B cell (primary cell): ENCODE measurements around the gene CYP1B1. TPM values are rescaled to one million over a fixed set of nuclear protein-coding genes. Genes with fewer than 3 reads are reported as not detected.

Experiments used
- ATAC-seq: fragments of 200-7000 bp; cut with Tn5 transposase; one replicate; pipeline ENCODE4 v1.10.0; 2021; ENCODE audit warnings: low read depth, mild to moderate bottlenecking, moderate number of reproducible peaks, moderate library complexity
- CTCF ChIA-PET: fragments of 350-600 bp; sonication (Branson Sonifier 250); formaldehyde crosslinking; loops from one replicate; lab custom pipeline; 2021; ENCODE audit warnings: antibody characterized with exemption, inconsistent platforms; lab: Charles Lee
- POLR2A ChIA-PET: fragments of 350-600 bp; sonication (Branson Sonifier 250); formaldehyde crosslinking; loops from one replicate; lab custom pipeline; 2021; ENCODE audit warnings: antibody characterized with exemption; lab: Charles Lee
- DNase-seq: peaks from one replicate; pipeline ENCODE4 v3.0.0; 2013
- H2AFZ ChIP-seq: 2 replicates; pipeline ENCODE4 v1.6.1; 2012; ENCODE audit warnings: mild to moderate bottlenecking, low read depth, low read length; ENCODE audit not compliant: insufficient read depth, poor library complexity, severe bottlenecking
- H3K27ac ChIP-seq, 2 donors: 1 replicate in 1 of 2; 2 replicates in 1 of 2; pipeline ENCODE4 v1.5.1; 2012 to 2013; ENCODE audit warnings: low read length in 2 of 2, mild to moderate bottlenecking in 2 of 2, moderate library complexity in 1 of 2
- H3K27me3 ChIP-seq, 4 experiments: fragments of 200-600 bp in 1 of 4; sonication (generic) in 1 of 4; replicated peaks in 1 of 4; 1 replicate in 2 of 4; 2 replicates in 2 of 4; pipeline versions ENCODE4 v1.6.1 to v1.7.0; 2013 to 2016; ENCODE audit warnings: low read length in 3 of 4, mild to moderate bottlenecking in 2 of 4, mixed read lengths in 1 of 4, moderate library complexity in 1 of 4; ENCODE audit not compliant: insufficient read depth in 4 of 4, control insufficient read depth in 3 of 4; ENCODE audit errors: control extremely low read depth in 1 of 4
- H3K36me3 ChIP-seq, 2 experiments: replicated peaks in 1 of 2; 1 replicate in 1 of 2; 2 replicates in 1 of 2; pipeline versions ENCODE4 v1.6.1 to v1.7.1; 2013; ENCODE audit warnings: low read length in 1 of 2; ENCODE audit not compliant: insufficient read depth in 2 of 2, control insufficient read depth in 1 of 2; ENCODE audit errors: control extremely low read depth in 1 of 2, extremely low read depth in 1 of 2
- H3K4me1 ChIP-seq, 2 donors: fragments of 200-600 bp in 1 of 2; sonication (generic) in 1 of 2; 1 replicate in 1 of 2; 2 replicates in 1 of 2; pipeline versions ENCODE4 v1.5.1 to v1.6.1; 2013 to 2017; ENCODE audit warnings: low read length in 2 of 2; ENCODE audit not compliant: control insufficient read depth in 2 of 2, insufficient read depth in 2 of 2
- H3K4me2 ChIP-seq: replicated peaks from 2 replicates; pipeline ENCODE3; 2012; ENCODE audit warnings: mild to moderate bottlenecking, low read depth, low read length; ENCODE audit not compliant: poor library complexity, severe bottlenecking
- H3K4me3 ChIP-seq, 5 experiments: fragments of 200-600 bp in 1 of 5; sonication (generic) in 1 of 5; 1 replicate in 3 of 5; 2 replicates in 2 of 5; pipeline versions ENCODE4 v1.5.1 to v1.7.0; 2011 to 2016; ENCODE audit warnings: low read length in 4 of 5, mild to moderate bottlenecking in 4 of 5, low read depth in 2 of 5, control low read depth in 1 of 5, moderate library complexity in 1 of 5; ENCODE audit not compliant: insufficient read depth in 1 of 5; ENCODE audit errors: control extremely low read depth in 1 of 5, extremely low read depth in 1 of 5
- H3K79me2 ChIP-seq: fragments of 200-600 bp; sonication (generic); one replicate; pipeline ENCODE4 v1.6.0; 2016; ENCODE audit warnings: low read length; ENCODE audit not compliant: control insufficient read depth, insufficient read depth
- H3K9ac ChIP-seq: fragments of 200-600 bp; sonication (generic); 2 replicates; pipeline ENCODE4 v1.6.1; 2017; ENCODE audit warnings: mild to moderate bottlenecking, low read length, moderate library complexity
- H3K9me3 ChIP-seq, 3 donors: one replicate each; pipeline versions ENCODE4 v1.6.1 to v1.7.1; 2013; ENCODE audit warnings: low read length in 2 of 3; ENCODE audit not compliant: control insufficient read depth in 2 of 3, insufficient read depth in 1 of 3; ENCODE audit errors: control extremely low read depth in 1 of 3
- H4K20me1 ChIP-seq: 2 replicates; pipeline ENCODE4 v1.6.0; 2012; ENCODE audit warnings: mild to moderate bottlenecking, low read length; ENCODE audit not compliant: insufficient read depth, control insufficient read depth, poor library complexity, severe bottlenecking
- H3K27ac Mint-ChIP-seq: one replicate; pipeline ENCODE4 v1.8.0; 2021; ENCODE audit warnings: mixed read lengths
- H3K27me3 Mint-ChIP-seq: one replicate; pipeline ENCODE4 v1.8.0; 2021; ENCODE audit warnings: mixed read lengths
- H3K4me1 Mint-ChIP-seq: one replicate; pipeline ENCODE4 v1.8.0; 2021; ENCODE audit warnings: mixed read lengths
- H3K4me3 Mint-ChIP-seq: one replicate; pipeline ENCODE4 v1.8.0; 2021; ENCODE audit warnings: mixed read lengths
- H3K9me3 Mint-ChIP-seq: one replicate; pipeline ENCODE4 v1.8.0; 2022; ENCODE audit warnings: mixed read lengths; ENCODE audit not compliant: insufficient read depth
- CTCF ChIP-seq: fragments of 200-600 bp; IDR thresholded peaks from one replicate; pipeline ENCODE4 v1.8.0; 2022; ENCODE audit warnings: antibody characterized with exemption, mild to moderate bottlenecking
- EZH2 ChIP-seq: IDR thresholded peaks from 2 replicates; pipeline ENCODE4 v1.6.1; 2012; ENCODE audit warnings: borderline replicate concordance, low read depth, mild to moderate bottlenecking, moderate library complexity, low read length; ENCODE audit not compliant: insufficient read depth, poor library complexity, severe bottlenecking
- WGBS: methylation state at CpG from one replicate; pipeline ENCODE4 v1.1.5; 2013; ENCODE audit warnings: missing lambda C conversion rate; ENCODE audit not compliant: insufficient coverage; 5-methylcytosine and 5-hydroxymethylcytosine counted together
- intact Hi-C: fragments of 100-400 bp; cut with micrococcal nuclease; formaldehyde crosslinking; loops from one replicate; pipeline ENCODE4 v1.10.0; 2022
- polyA plus RNA-seq: library from polyadenylated mRNA; depleted of rRNA; stranded (reverse); fragments of >200 nt; gene quantifications from 2 replicates; pipeline ENCODE4 v1.2.3, GENCODE V29; 2012
- total RNA-seq, 2 donors: library from RNA; stranded (reverse); fragments of 120-200 nt in 1 of 2; gene quantifications; 1 replicate in 1 of 2; 2 replicates in 1 of 2; pipeline versions ENCODE4 v1.2.3 to v1.2.4, GENCODE V29; 2013 to 2022

The CYP1B1 gene
- total and polyA plus RNA-seq, 2 donors (not counting 1 experiment from before 2014, with no cell fraction given), result 0.31 to 0.89 TPM

DNA sequence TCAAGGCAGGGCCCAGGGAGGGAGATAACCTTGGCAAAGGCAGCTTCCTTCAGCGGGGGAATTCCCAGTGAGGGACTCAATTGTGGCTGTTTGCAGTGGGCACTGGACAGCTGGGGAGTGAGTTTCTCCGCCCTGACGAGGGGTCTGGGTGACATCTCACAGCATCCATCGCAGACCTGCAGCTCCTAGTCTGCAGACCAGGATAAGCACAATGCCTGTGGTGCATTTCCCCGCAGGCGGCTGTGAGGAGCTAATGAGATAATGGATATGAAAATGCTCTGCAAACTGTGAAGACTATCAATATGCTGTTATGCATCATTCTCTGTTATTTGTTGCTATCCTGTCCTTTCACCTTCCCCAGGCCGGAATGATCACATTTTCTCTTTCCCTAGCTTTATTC, 30.0 kb upstream of the CYP1B1 start:
- ChIA-PET CTCF (no interaction called here), POLR2A (no interaction called here)
- intact Hi-C loops, result no loop called here
- H3K27ac ChIP-seq, result no peak overlapping the region
- no peak overlapping the region for H3K4me3 ChIP-seq
- ATAC-seq (no peak), DNase-seq (no peak)
- Mint-ChIP-seq H3K27me3 (peaks cover 37% of the 10 kb centered on the region), H3K4me1 (no peaks in the 10 kb centered on the region), H3K9me3 (peaks cover 6% of the 10 kb centered on the region), H3K27ac (no peak overlapping the region), H3K4me3 (no peak overlapping the region)
- no peaks in the 10 kb centered on the region for H4K20me1 ChIP-seq
- no peaks in the 10 kb centered on the region for H3K79me2 ChIP-seq
- no peak overlapping the region for H3K9ac ChIP-seq
- no peaks in the 10 kb centered on the region for H3K4me1 ChIP-seq
- TF ChIP-seq CTCF (no peak), EZH2 (no peak)
- H3K4me2 ChIP-seq, result no peak overlapping the region
- peaks cover 0 to 9% (median 3%) of the 10 kb centered on the region in 4 experiments for H3K27me3 ChIP-seq
- 87% methylated on average over 4 of the region's 7 CpGs for WGBS
- H3K36me3 ChIP-seq, result no peaks in the 10 kb centered on the region
- peaks cover 1 to 11% (median 3%) of the 10 kb centered on the region in 3 donors for H3K9me3 ChIP-seq
- H2AFZ ChIP-seq, result no peak overlapping the region

DNA sequence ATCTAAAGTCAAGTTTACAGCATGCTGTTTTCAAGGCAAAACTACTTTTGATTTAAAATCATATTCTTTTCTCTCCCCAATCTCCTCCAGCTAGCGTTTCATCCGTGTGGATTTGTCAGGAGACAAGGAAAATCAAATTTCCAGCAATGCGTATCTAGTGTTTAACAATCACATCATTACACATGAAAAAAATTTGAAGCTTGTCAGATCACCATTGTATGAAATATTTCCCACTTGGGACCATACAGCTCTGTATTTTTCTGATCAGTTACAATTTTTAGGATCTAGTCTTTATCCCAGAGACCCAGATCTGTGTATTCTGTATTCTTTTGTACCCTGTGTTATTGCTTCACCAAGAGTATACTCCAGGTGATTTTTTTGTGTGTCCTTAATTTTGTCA, 28.6 kb upstream of the CYP1B1 start:
- Mint-ChIP-seq H3K9me3 (peaks cover 6% of the 10 kb centered on the region), H3K4me3 (no peak overlapping the region), H3K27ac (no peak overlapping the region), H3K4me1 (no peaks in the 10 kb centered on the region), H3K27me3 (peaks cover 43% of the 10 kb centered on the region)
- no peak for ATAC-seq
- H3K36me3 ChIP-seq, result no peaks in the 10 kb centered on the region
- no peak for TF ChIP-seq CTCF
- no peak for TF ChIP-seq EZH2
- DNase-seq, result no peak
- no peak overlapping the region for H3K4me2 ChIP-seq
- no peaks in the 10 kb centered on the region for H3K4me1 ChIP-seq
- no peak overlapping the region for H3K4me3 ChIP-seq
- H2AFZ ChIP-seq, result no peak overlapping the region
- H3K9me3 ChIP-seq, result peaks cover 1 to 11% (median 3%) of the 10 kb centered on the region in 3 donors
- H3K27me3 ChIP-seq, result peaks cover 0 to 14% (median 10%) of the 10 kb centered on the region in 4 experiments
- H3K79me2 ChIP-seq, result no peaks in the 10 kb centered on the region
- intact Hi-C loops, result no loop called here
- ChIA-PET CTCF (no interaction called here), POLR2A (no interaction called here)
- H4K20me1 ChIP-seq, result no peaks in the 10 kb centered on the region
- no peak overlapping the region for H3K9ac ChIP-seq
- no peak overlapping the region for H3K27ac ChIP-seq
- 100% methylated on average over 2 of the region's 3 CpGs for WGBS
